ENCODE results near the gene MYT1.

The MYT1 gene

DNA sequence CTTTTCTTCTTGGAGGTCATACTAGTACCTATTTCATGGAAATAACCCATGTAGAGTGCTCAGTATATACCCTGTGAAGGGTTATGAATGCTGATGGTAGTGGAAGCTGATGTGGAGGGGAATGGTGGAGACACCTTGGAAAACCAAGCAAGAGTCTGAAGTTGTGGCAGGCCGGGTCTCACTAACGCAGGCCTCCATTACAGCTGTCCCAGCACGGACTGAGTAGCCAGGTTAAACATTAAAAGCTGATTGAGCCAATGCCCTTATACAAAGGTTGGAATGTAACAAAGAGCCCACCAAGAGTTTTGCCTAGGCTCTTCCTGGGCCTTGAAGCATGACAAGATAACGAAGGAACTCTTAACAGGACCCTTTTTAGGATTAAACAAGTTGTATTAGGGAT lies 89.2 kb downstream of the MYT1 start:
- no peak for DNase-seq (ENCODE audit: low spot score)
- no peak overlapping the region for H3K27ac ChIP-seq
- no peak overlapping the region for H3K4me3 ChIP-seq
- TF ChIP-seq, protein P1, sequence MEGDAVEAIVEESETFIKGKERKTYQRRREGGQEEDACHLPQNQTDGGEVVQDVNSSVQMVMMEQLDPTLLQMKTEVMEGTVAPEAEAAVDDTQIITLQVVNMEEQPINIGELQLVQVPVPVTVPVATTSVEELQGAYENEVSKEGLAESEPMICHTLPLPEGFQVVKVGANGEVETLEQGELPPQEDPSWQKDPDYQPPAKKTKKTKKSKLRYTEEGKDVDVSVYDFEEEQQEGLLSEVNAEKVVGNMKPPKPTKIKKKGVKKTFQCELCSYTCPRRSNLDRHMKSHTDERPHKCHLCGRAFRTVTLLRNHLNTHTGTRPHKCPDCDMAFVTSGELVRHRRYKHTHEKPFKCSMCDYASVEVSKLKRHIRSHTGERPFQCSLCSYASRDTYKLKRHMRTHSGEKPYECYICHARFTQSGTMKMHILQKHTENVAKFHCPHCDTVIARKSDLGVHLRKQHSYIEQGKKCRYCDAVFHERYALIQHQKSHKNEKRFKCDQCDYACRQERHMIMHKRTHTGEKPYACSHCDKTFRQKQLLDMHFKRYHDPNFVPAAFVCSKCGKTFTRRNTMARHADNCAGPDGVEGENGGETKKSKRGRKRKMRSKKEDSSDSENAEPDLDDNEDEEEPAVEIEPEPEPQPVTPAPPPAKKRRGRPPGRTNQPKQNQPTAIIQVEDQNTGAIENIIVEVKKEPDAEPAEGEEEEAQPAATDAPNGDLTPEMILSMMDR (IDR thresholded peaks at IDR 0.05): no peak

DNA sequence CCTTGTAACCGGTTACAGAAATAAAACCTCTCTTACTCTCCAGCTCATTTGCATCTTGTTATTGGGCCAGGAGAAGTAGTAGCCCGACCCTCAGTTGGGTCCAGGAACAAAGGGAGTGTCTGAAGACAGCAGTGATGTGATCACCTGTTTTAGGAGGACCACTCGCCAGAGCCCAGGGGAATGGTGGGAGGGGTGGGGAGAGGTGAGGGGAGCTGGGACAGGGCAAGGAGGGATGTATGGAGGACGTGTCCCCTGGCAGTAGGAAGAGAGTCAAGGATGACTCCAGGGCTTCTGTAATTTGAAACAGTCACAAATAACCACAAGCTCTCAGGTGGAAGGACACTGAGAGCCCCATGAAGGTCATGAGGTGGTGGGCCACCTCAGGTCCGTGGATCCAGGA lies 89.9 kb downstream of the MYT1 start:
- TF ChIP-seq, protein P1 (IDR thresholded peaks at IDR 0.05): no peak
- Histone ChIP-seq H3K4me3 (no peak overlapping the region), H3K27ac (no peak overlapping the region)
- DNase-seq (ENCODE audit: low spot score): no peak

DNA sequence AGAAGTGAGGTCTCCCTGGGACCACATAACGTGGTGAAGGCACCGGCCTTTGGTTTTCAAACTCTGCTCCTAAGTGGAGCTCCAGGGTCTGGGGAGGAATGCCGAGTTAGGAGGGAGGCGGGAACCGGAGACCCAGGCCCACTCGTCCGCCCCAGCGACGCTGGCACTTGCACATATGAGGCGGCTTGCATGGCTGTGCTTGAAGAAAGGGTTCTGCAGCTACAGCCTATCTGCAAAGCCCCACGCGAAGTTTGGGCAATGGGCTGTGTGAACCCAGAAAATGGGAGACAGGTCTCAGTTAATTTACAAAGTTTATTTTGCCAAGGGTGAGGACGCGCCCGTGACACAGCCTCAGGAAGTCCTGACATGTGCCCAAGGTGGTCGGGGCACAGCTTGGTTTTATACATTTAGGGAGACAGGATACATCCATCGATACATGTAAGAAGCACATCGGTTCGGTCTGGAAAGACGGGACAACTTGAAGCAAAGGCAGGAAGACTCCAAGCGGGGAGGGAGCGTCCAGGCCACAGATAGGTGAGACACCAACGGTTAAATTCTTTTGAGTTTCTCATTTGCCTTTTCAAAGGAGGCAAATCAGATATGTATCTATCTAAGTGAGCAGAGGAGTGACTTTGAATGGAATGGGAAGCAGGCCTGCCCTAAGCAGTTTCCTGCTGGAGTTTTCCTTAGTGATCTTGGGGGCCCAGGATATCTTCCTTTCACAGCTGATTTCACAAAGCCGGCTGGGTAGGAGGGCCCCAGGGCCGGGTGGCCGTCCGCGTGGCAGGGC lies 90.5 kb downstream of the MYT1 start:
- H3K27ac ChIP-seq: peak overlapping the region; percentile 68 to 93
- DNase-seq (ENCODE audit: low spot score): no peak
- peak overlapping the region; percentile 93 for H3K4me3 ChIP-seq
- TF ChIP-seq, protein P1 (IDR thresholded peaks at IDR 0.05): no peak

DNA sequence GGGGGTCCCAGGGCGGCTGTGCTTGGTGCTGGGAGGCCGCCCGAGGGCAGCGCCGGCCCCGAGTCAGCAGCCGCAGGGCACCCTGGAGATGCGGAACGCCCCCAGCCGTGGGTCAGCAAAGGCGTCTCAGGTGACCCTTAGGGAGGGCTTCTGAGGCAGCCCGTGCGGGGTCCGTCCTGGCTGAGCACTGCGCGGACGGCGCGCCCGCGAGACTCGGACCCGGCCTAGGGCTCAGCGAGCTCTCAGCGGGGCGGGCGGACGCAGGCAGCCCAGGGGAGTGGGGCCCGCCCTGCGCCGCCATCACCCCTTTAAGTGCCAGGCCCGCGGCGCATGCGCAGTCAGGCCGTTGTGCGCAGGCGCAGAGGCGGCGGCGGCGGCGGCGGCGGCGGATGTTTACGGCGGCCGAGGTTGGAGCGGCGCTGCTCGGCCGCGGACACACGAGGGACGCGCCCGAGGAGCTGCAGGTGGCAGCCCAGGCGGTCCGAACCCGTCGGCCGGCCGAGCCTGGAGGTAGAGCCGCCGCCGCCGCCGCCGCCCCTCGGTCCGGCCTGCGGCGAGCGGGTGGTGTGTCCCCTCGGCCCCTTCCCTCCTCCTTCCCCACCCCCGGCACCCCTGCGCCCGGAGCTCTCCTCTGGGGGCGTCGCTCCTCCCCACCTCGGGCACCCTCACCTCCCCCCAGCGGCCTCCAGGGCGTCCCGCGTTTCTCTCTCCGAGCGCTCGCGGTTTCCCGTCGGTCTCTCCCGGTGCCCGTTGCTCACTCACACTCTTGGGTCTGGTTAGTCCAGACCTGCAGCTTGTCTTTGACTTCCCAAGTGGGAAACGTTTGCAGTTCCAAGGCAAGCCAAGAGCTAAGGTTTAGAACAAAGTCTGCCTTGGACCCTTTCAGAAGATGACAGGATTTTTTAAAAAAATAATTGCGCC lies 91.4 kb downstream of the MYT1 start, which contains the start of gene PCMTD2:
Gene PCMTD2 (plus strand): TSS at position 388 of the 921 bp plus-strand sequence. CDS start 4,218 bp downstream, outside the sequence.
- DNase-seq (ENCODE audit: low spot score): peak; percentile 84
- Histone ChIP-seq H3K4me3 (peak within 1 kb of the TSS; percentile 93), H3K27ac (peak within 1 kb of the TSS; percentile 68 to 93)
- TF ChIP-seq, protein P1 (IDR thresholded peaks at IDR 0.05): no peak

DNA sequence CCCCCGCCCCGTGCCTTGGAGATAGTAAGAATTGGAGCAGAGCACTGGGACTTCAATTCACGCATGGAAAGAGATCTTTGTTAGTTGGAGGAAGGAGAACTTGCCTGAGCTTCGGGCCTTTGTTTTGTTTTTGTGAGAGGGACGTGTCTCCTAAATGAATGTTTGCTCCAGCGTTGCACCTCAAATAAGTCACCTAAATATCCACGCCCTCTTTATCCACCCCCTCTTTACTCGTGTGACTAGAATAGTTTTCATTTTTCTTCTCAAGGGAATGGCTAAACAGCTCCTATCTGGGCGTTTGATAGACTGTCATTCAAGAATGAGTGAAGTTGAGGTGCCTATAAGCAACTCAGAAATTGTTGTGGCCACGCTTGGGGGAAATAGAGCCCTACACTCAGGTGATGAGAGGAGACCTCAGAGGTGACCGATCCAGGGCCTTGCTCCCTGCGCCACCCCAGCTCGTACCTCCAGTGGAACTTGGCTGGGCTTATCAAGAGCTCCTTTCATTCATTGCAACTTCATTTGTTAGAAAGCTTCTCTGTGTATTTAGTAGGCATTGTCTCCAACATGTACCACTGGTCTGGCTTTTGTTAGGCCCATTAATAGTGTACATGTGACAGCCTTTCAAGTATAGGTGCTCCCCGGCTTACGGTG lies 92.2 kb downstream of the MYT1 start:
- peak overlapping the region; percentile 93 for H3K4me3 ChIP-seq
- no peak for DNase-seq (ENCODE audit: low spot score)
- TF ChIP-seq, protein P1 (IDR thresholded peaks at IDR 0.05): no peak
- peak overlapping the region; percentile 68 to 93 for H3K27ac ChIP-seq

DNA sequence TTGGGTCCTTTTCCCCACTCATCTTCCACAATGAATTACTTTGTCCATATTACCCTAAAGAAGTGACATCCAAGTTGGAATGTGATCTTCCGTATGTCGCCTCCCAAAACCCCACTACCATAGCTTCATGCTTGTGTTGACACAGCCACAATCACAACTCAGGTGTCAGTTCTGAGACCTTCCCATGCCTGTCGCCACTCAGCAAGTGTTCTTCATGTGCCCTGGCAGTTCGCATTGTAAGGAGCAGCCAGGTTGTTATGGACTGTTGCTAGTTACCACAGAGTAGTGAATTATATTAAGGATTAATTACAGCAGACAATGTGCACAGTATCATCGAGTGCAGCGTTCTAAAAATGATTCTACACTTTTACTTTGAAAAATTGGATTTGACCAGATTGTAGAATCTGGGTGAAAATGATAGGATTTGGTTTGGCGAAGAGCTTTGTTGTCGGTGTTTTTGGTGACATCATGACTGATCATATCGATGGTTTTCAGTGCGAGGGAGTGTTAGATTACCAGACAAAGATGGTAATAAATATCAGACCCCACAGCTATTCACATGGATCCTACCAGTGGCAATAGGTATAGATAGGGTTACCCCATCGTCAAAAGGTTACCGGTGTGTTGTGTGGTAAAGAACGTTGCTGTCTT lies 93.0 kb downstream of the MYT1 start:
- H3K4me3 ChIP-seq: peak overlapping the region; percentile 93
- no peak overlapping the region for H3K27ac ChIP-seq
- TF ChIP-seq, protein P1 (IDR thresholded peaks at IDR 0.05): no peak
- no peak for DNase-seq (ENCODE audit: low spot score)
